ENCODE data around the gene TMEM38A.
"Not testable (repeated sequence)": the region's sequence is repeated elsewhere in the genome, so short reads cannot be mapped to it uniquely, and the experiment has no call there.

Gene TMEM38A

GRCh38 chr19:16637535-16637934 is 23.4 kb upstream of the TMEM38A start:
- DNase-seq (ENCODE audit: low read depth): no peak

DNA sequence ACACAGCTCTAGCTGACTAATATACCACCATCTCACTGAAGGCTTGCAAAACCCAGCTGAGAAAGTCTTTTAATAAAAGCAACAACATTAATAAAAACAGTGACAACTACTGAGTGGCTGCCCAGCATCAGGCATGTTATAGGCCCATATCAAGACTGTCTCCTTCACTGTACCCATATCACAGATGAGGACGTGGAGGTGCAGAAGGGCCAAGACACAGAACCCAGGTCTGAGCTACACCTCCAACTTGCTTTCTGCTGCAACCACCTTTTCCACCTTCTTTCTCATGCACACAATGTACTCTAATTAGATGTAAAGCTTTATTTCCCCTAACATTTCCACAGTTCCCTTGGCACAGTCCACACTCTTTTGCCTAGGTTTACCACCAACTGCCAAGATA is 22.3 kb upstream of the TMEM38A start:
- no peak for DNase-seq (ENCODE audit: low read depth)

GRCh38 chr19:16640951-16641350 is 20.0 kb upstream of the TMEM38A start:
- no peak for DNase-seq (ENCODE audit: low read depth)

- no peak for DNase-seq (ENCODE audit: low read depth)
Measured at GRCh38 chr19:16641695-16642094, 19.2 kb upstream of the TMEM38A start.

DNA sequence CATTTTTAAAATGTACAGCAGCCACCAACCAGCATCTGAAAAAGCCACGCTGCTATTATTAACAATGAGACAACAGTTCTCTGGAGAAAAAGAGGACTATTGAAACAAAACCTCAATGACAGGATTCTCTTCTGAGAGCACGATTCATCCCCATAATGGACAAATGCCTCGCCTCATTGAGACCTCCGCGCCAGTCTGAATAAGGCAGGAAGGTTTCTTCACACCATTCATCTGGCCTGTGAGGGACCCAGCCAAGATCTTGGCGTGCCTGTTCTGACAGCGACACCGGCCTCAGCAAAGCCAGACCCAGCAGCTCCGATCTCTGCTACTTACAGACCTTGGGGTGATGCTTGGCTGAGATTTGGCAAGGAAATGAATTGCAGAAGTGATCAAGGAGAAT is 15.8 kb upstream of the TMEM38A start:
- DNase-seq (ENCODE audit: low read depth): no peak

DNA sequence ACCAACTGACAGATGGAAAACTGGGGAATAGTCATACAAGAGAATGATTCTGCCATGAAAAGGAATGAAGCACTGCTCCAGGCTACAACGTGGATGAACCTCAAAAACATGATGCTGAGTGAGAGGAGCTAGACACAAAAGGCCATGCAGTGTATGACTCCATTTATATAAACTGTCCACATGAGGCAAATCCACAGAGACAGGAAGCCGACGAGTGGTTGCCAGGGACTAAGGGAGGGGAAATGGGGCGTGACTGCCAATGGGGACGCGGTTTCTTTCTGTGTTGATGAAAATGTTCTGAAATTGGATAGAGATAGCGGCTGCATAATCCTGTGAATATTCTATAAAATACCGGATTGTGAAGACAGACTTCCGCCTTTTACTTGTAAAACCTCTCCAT is 11.2 kb upstream of the TMEM38A start:
- DNase-seq (ENCODE audit: low read depth): no peak

DNA sequence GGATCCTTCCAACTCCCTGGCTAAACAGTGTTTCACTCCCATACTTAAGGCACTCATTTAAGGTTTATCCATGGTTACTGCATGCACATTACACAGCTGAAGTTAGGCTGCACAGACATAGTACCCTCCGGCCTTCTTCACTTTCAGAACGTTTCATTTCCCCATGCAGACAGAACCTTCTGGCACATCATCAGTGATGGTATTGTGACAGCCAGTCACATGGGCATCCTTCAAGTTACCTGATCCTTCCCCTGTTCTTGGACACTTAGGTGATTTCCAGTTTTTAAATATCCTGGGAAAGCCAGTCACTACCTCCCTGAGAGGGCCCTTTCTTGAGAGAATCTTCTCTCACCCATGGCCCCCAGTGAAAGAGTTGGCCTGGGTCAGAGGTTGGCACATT is 10.1 kb upstream of the TMEM38A start:
- DNase-seq (ENCODE audit: low read depth): no peak

DNA sequence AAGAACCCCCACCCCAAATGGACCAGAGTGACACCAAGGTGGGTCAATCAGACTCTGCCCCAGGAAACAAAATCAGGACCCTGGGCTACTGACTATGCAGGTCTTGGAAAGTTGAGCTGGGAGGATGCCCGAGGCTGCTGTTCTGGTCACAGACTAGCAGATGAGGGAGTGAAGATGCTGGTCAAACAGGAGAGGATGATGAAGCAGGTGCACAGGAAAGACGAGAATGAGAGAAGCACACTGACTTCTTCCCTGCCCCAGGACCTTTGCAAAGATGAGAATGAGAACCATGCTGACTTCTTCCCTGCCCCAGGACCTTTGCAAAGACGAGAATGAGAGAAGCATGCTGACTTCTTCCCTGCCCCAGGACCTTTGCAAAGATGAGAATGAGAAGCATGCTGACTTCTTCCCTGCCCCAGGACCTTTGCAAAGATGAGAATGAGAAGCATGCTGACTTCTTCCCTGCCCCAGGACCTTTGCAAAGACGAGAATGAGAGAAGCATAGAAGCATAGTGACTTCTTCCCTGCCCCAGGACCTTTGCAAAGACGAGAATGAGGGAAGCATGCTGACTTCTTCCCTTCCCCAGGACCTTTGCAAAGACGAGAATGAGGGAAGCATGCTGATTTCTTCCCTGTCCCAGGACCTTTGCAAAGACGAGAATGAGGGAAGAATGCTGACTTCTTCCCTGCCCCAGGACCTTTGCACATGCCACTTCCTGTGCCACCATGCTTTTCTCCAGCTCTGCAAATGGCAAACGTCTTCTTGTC is 9.3 kb upstream of the TMEM38A start:
- not testable (repeated sequence) for DNase-seq (ENCODE audit: low read depth)

- DNase-seq (ENCODE audit: low read depth): no peak
Measured at GRCh38 chr19:16652854-16653253, 8.1 kb upstream of the TMEM38A start.

DNA sequence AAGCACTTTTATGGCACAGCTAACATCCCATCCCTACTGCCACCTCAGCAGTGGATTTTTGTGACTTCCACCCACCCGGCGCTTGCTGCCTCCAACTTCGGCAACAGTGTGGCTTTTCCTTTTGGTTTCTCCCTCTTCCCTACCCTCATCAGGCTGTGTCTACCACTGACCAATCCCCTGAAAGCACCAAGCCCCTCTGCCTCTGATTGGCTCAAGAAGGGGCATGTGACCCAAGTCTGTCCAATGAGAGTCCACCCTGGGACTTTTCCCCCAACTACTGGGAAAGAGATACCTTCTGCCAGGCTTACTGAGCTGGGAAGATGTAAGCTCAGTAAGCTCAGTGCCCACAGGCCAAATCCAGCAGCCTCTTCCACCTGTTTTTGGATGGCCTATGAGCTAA is 6.8 kb upstream of the TMEM38A start:
- no peak for DNase-seq (ENCODE audit: low read depth)

DNA sequence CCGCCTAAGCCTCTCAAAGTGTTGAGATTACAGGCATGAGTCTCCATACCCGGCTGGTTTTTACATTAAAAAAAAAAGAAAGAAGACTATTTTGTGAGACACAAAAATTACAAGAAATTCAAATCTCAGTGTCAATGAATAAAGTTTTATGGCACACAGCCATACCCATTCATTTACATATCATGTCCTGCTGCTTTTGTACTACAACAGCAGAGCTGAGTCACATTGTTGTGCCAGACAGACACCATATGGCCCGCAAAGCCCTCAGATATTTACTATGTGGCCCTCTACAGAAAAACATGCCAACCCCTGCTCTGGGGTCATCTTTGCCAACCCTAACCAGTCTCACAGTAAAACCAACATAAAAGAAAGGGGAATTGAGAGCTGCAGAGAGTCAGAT is 6.3 kb upstream of the TMEM38A start:
- no peak for DNase-seq (ENCODE audit: low read depth)

DNA sequence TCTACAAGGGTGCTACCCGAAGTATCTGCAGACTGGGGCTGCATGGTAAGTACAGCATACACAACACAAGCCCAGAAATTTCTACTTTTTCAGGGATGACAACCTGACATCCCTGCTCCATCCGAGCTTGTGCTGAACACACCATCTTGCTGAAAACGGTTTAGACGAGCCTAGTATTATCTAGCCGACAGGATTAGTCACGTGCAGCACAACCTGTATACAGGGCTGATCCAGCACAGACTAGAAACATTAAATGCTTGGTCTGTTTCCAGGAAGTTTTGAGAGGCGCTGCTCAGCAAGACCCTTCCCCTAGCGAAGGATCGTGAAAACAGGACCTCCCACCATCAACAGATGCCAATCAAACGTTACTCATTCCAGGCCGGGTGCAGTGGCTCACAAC is 5.2 kb upstream of the TMEM38A start:
- DNase-seq (ENCODE audit: low read depth): no peak

- no peak for DNase-seq (ENCODE audit: low read depth)
Measured at GRCh38 chr19:16657384-16657783, 3.6 kb upstream of the TMEM38A start.

DNA sequence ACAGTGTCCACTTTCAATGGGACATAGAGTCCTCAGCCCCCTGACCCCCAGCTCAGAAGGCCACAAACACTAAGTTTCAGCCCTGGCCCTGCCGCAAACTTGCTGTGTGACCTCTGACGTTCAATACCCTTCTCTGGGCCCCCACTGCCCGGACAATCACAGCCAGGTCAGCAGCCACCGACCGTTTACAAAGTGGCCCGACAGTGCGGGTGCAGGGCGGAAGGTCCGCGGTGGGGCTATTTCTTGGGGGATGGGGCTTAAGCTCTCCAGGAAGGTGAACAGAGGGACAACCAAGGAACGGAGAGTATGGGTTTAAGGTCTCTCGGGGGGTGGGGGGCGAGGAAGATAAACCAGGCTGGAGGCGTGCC is 1.5 kb upstream of the TMEM38A start:
- DNase-seq (ENCODE audit: low read depth): no peak

GRCh38 chr19:16659832-16660708 is 869 bp upstream of the TMEM38A start, which contains the start of gene SMIM7:
Gene SMIM7 (minus strand): TSS chr19:16660144. CDS start chr19:16660110, 34 bp downstream.
- peak; percentile 97 for DNase-seq (ENCODE audit: low read depth)

DNA sequence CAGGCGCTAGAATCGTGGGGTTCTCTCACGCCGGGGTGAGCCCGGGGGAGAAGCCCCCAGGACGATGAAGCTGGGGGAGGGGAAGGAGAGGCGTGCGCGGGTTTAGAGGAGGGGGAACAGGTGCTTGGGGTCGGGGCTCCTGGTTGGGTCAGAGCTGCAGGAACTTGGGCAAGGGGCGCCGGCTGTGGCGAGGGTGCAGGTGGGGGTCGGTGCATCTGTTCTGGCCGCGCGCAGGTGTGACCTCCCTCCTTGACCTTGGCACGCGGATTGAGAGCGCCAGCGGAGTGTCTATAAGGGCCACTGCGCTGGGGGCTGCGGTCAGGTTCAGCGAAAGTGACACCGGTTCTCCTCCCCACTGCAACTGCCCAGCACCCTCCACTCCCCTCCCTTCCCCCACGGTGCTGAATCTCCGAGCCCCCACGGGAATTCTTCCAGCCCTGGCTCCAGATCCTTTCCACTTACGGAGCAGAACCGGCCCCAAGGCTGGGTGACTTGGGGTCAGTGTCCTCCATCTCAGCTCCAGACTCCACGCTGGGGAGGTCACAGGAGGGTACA is 618 bp downstream of the TMEM38A start:
- DNase-seq (ENCODE audit: low read depth): peak; percentile 3

- no peak for DNase-seq (ENCODE audit: low read depth)
Measured at GRCh38 chr19:16668176-16668575, 7.2 kb downstream of the TMEM38A start.

- DNase-seq (ENCODE audit: low read depth): not testable (repeated sequence)
Measured at GRCh38 chr19:16668702-16669101, 7.8 kb downstream of the TMEM38A start.

DNA sequence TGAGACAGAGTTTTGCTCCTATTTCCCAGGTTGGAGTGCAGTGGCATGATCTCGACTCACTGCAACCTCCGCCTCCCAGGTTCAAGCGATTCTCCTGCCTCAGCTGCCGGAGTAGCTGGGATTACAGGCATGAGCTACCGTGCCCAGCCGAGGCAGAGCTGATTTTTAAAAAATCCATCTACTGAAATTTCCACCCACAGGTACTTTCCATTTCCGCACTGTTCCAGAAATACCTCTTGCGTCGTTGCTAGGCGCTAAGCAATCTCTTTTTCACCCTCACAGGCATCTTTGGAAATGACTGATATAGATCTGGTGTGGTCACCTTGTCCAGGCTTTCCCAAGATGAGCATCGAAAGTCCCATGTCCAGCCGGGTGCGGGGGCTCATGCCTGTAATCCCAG is 9.4 kb downstream of the TMEM38A start:
- DNase-seq (ENCODE audit: low read depth): no peak

GRCh38 chr19:16671652-16672274 is 10.8 kb downstream of the TMEM38A start:
- no peak for DNase-seq (ENCODE audit: low read depth)

GRCh38 chr19:16673231-16673630 is 12.3 kb downstream of the TMEM38A start:
- DNase-seq (ENCODE audit: low read depth): no peak

DNA sequence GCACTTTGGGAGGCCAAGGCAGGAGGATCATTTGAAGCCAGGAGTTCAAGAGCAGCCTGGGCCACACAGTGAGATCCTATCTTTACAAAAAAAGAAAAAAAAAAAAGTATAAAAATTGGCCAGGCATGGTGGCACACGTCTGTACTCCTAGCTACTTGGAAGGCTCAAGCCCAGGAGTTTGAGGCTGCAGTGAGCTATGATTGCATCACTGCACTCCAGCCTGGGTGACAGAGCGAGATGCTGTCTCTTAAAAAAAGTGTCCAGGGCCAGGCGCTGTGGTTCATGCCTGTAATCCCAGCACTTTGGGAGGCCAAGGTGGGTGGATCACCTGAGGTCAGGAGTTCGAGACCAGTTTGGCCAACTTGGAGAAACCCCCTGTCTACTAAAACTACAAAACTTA is 12.9 kb downstream of the TMEM38A start:
- not testable (repeated sequence) for DNase-seq (ENCODE audit: low read depth)

Measured in stimulated activated CD8-positive, alpha-beta memory T cell treated with anti-CD3 and anti-CD28 coated beads, Interleukin-4, amount 100 ng/mL, for 24 hours (primary cell).